ENCODE measurements around the gene EGFLAM.

EGFLAM gene

DNA sequence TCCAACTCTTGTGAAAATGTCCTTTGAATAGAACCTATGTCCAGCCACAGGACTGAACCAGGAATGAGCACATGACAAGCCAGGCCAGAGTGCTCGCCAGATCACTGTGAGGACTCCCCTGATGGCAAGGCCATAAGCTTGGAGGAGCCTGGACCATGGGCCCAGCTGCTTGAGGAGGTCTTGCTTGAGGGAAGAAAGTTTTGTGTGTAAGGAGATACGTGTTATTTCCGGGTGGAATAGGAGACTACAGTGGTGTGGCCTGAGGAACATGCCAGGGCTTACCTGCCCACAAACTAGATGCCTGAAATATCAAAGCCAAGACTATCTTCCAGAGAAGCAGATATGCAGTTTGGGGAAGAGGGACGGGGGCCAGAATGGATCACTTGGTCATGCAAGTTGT, 213.3 kb downstream of the EGFLAM start:
- DNase-seq (ENCODE audit: low read depth): no peak

DNA sequence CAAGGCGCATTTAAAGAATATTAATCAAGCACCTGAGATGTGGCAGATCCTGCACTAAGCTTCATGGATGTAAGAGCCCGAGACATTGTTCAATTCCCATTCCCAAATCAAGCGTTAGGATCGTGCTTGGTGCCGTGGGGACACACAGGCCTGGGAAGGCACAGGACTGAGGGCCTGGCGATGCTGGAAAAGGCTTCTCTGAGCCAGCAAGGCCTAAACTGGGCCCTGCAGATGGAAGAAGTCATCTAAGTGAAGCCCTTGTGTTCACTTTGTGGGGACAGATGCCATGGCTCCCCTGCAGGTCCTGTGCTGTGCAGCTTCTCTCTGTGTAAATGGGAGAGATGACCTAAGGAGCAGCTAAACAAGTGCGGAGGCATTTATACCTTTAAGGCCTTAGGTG, 214.2 kb downstream of the EGFLAM start:
- DNase-seq (ENCODE audit: low read depth): no peak

DNA sequence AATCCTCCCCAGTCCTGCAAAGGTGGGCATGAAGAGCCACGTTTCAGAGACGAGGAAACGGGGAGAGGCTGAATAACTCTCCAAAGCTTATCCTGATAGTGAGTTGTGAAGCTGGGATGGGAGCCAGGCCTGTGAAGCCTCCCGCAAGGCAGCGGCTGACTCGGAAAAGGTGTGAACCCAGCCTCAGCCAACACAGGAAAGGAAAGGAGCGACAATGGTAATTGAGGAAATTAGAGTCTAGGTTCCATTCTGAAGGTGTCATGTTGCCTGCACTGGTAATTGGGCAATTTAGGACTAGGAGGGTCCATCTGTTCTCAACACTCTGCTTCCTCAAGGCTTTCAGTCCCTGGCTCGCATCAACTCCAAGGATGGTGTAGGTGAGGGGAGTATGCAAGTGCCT, 214.6 kb downstream of the EGFLAM start:
- no peak for DNase-seq (ENCODE audit: low read depth)

DNA sequence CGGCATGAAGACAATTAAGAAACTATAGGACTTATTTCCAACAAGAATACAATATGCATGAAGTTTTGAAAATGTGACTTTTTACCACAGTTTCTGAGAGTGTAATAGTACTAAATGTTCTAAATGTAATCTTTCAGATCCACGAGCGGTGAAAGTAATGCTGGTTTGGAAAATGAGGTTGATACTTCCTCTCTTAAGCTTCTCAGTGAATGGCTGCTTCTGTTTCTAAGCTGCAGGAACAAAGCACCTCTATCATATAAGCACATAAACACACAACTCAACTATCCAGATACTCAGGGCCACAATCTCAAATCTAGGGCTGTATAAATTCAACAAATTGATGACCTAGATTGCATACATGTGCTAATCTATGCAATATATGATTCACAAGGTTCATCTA, 219.8 kb downstream of the EGFLAM start:
- no peak for DNase-seq (ENCODE audit: low read depth)

DNA sequence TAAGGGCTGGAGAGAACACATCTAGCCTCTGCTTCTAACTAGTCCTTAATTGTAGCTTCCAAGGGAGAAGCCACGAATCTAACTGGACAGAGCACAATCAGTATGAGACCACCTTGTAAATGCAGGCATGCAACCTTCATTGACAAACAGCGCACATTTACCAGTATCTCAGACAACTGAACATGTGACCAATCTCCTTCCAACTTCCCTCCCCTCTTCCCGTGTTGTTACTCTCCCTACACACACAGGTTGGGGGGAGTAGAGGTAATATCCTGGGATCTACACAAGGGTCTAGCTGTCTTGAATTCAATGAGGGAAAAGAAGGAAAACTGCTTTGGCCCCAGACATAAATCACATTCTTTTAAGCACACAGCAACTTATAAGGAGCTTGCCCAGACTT, 220.5 kb downstream of the EGFLAM start:
- DNase-seq (ENCODE audit: low read depth): no peak

DNA sequence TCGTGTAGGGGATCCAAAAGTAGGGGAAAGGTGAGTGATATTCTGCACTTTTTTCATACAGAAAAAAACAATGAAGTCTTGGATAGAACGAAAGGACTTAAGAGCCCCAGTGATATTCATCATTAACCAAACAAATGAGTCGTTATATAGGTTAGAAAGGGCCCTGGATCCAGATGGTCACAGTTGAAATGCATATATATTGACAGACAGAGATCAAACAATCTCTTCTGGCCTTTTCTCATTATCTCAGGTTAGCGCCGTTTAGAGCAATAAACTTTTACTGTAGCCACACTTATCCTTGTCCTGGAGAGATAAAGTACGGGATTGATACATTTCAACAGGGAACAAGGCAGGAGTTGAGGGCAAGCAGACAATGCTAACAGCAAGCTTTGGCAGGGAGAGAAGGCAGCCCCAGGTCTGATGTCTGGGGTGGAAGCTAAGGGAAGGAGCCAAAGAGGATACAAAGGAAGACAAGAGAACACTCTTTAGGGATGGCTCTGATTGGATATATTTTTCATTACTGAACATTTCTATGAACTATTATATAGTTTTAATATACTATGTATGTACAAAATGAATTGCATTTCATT, 221.1 kb downstream of the EGFLAM start:
- no peak for DNase-seq (ENCODE audit: low read depth)

DNA sequence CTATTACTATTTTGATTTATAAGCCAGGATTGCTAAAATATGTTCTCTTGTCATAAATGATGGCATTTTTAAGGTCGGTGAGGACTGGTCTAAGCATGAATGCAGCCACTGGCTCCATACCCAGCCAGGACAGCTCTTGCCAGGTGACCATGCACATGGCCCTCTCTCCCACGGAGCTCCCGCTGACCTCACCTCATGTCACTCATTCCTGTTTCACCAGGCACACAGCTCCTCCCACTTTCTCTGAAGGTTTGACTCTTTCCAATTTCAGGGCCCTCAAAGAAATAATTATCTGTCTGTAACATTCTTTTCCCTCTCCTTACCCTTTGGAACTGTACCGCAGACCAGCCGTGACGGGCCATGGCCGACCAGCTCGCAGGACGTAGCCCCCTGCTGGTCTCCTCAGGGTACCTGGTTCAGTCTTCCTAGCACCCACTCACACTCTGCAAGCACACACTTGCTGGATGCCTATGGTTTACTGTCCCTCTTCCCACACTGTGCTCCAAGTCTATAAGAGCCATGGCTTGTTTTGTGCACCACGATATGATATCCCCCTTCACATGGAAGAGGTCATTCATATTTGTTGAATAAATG, 225.5 kb downstream of the EGFLAM start:
- no peak for DNase-seq (ENCODE audit: low read depth)

DNA sequence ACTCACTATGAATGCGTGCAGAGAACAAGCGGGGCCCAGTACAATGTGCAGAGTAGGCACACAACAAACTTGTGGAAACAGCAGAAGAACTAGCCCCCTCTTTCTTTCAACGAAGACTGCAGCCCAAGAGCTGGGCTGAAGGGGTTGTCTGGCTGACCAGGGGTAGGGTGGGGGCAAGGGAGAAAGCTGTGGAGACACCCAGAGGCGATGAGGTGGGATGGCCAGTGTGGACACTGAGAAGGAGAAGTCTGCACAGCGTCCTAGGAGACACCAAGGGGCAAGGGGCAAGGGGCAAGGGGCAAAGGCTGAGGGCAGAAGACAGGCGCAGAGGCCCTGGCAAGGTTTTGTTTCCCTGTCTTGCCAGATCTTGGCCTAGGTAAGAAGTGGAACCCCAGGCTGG, 235.8 kb downstream of the EGFLAM start:
- no peak for DNase-seq (ENCODE audit: low read depth)

DNA sequence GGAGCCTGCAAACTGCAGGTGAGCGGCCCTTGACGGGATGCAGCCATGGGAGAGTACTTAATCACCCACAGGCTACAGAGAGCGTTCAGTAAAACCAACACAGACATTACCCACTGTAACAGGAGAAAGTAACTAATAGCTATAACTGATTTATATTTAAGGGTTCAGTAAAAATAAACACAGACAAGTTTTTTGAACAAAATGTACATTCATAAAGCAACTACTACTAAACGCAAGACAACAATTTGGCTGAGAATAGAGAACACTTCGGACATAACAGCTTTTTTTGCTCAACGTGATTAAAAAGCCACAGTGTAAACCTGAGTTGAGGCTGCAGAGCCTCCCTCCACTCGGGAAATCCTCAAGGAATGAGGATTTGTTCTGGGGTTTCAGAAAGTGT, 236.4 kb downstream of the EGFLAM start:
- no peak for DNase-seq (ENCODE audit: low read depth)

DNA sequence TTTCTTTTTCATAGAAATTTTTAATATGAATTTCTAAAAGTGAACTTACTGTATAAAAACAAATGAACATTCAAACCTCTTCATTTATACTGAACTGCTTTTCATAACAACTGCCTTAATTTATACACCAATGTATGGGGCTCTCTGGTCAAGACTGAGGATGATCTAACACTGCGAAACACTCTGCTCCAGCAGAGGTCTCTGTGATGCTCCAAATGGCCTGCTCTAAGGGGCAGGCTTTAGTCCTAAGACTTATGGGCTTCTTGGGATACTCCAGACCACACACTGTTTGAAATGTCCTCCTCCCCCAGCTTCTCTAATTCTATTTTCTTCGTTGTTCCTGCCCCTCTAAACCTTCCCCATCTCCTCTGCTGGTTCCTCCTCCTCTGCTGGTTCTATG, 239.6 kb downstream of the EGFLAM start:
- DNase-seq (ENCODE audit: low read depth): no peak

DNA sequence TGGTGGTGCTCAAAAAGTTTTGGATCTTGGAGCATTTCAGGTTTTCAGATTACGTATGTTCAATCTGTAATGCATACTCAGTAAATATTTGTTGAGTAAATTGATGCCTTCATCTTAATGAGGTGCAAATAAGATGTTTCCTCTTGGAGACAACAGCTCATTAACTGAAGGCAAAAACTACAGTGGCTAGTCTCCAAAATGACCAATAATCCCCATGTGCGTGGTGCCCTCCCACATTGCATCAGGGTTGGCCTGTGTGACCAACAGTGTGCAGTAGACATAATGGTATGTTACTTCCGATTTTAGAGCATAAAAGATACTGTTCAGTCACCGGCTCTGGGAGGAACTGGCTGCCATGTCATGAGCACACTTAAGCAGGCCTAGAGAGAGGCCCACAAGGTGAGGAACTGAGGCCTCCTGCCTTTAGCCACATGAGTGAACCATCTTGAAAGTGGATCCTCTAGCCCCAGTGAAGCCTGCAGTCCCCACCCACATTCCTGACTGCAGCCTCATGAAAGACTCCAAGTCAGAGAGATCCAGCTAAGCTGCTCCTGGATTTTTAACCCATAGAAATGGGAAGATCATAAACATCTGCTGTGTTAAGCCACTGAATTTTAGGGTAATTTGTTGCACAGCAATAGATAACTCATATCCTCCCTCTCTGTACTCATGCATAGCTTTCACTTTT, 242.4 kb downstream of the EGFLAM start:
- DNase-seq (ENCODE audit: low read depth): no peak

DNA sequence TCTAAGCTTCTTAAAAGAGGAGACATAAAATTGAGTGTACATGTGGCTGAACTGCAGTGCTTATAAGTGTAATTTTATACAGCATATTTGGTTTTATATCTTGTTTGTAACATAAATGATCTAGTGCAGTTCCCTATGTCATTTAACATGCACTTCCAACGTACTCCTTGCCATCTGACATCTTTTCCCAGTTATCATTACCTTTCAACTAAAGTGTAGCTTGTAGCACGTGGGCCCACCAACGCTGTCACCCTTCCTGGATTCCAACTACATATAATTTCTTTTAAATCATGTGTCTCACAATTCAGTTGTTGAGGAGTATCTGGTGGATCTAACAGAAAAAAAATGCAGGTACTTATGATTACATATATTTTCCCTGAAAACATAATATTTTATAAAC, 247.9 kb downstream of the EGFLAM start:
- no peak for DNase-seq (ENCODE audit: low read depth)

DNA sequence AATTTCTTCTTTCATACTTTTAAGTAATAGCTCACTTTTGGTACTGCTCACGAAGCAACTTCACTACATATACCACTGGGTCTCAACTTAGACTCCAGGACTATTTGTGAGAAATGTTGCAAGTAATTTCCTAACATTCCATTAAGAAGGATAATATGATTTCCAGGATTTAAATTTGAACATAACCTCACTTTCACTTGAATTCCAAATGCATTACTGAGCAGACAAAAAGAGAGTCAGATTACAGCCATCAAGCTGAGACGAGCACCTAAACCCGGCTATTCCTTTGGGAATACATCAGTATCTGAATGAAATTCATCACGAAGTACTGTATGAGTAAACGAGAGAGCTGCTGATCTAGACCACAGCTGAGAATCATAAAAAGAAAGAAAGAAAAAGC, 250.8 kb downstream of the EGFLAM start:
- DNase-seq (ENCODE audit: low read depth): no peak

Measured in activated T-cell treated with anti-CD3 and anti-CD28 coated beads for 1 hour (primary cell).